IMR-90 (cell line): ENCODE measurements around the gene CYP19A1. TPM values are rescaled to one million over a fixed set of nuclear protein-coding genes. Genes with fewer than 3 reads are reported as not detected.

Experiments used
- ATAC-seq: fragments of 200-7000 bp; cut with Tn5 transposase; 2 replicates; pipeline ENCODE4 v1.9.1; 2020; ENCODE audit warnings: low read depth, mild to moderate bottlenecking, moderate library complexity
- BruUV-seq: library from RNA; stranded (reverse); fragments of 400-500 nt; replicated peaks from 2 replicates; lab custom pipeline; 2021; lab: Mats Ljungman, UMichigan
- CTCF ChIA-PET: fragments of 300-600 bp; formaldehyde crosslinking; extraction: SDS; loops from one replicate; lab custom pipeline; 2021; ENCODE audit warnings: antibody characterized with exemption; lab: Yijun Ruan, JAX
- POLR2A ChIA-PET: fragments of 300-600 bp; sonication (Branson Sonifier 250); formaldehyde crosslinking; loops from one replicate; lab custom pipeline; 2022; ENCODE audit warnings: antibody characterized with exemption; ENCODE audit not compliant: unreplicated experiment; lab: Charles Lee
- DNase-seq: peaks from one replicate; pipeline ENCODE4 v3.0.0; 2013
- H2AFZ ChIP-seq: replicated peaks from 2 replicates; pipeline ENCODE3; 2013; ENCODE audit warnings: low read length, mild to moderate bottlenecking; ENCODE audit not compliant: poor library complexity
- H2AK5ac ChIP-seq: 2 replicates; pipeline ENCODE4 v1.6.1; 2013; ENCODE audit warnings: low read depth, low read length, inconsistent platforms
- H2AK9ac ChIP-seq: replicated peaks from 2 replicates; pipeline ENCODE3; 2013; ENCODE audit warnings: mild to moderate bottlenecking, low read depth, low read length, moderate library complexity; ENCODE audit not compliant: poor library complexity
- H2BK120ac ChIP-seq: 2 replicates; pipeline ENCODE4 v1.6.1; 2013; ENCODE audit warnings: low read depth, low read length, inconsistent platforms
- H2BK15ac ChIP-seq: 3 replicates; pipeline ENCODE4 v1.6.1; 2013; ENCODE audit warnings: low read depth, low read length, inconsistent platforms
- H2BK20ac ChIP-seq: 2 replicates; pipeline ENCODE4 v1.6.1; 2013; ENCODE audit warnings: low read depth, mild to moderate bottlenecking, inconsistent platforms, low read length, moderate library complexity
- H2BK5ac ChIP-seq: 2 replicates; pipeline ENCODE4 v1.6.1; 2013; ENCODE audit warnings: mild to moderate bottlenecking, low read depth, low read length, inconsistent platforms; ENCODE audit not compliant: poor library complexity, severe bottlenecking
- H3K14ac ChIP-seq: replicated peaks from 2 replicates; pipeline ENCODE4 v1.6.1; 2013; ENCODE audit warnings: low read depth, low read length, inconsistent platforms
- H3K18ac ChIP-seq: 2 replicates; pipeline ENCODE4 v1.6.1; 2013; ENCODE audit warnings: low read depth, low read length, control low read depth
- H3K23ac ChIP-seq: 2 replicates; pipeline ENCODE4 v1.6.1; 2013; ENCODE audit warnings: low read depth, low read length, inconsistent platforms
- H3K27ac ChIP-seq: 2 replicates; pipeline ENCODE4 v1.5.1; 2013; ENCODE audit warnings: mild to moderate bottlenecking, control low read depth, low read length; ENCODE audit not compliant: insufficient read depth
- H3K27me3 ChIP-seq: 2 replicates; pipeline ENCODE4 v1.6.1; 2013; ENCODE audit warnings: low read length; ENCODE audit not compliant: control insufficient read depth, insufficient read depth
- H3K36me3 ChIP-seq: 2 replicates; pipeline ENCODE4 v1.6.1; 2013; ENCODE audit warnings: low read length, mixed read lengths; ENCODE audit not compliant: control insufficient read depth, insufficient read depth
- H3K4ac ChIP-seq: 2 replicates; pipeline ENCODE4 v1.6.1; 2013; ENCODE audit warnings: low read depth, low read length, inconsistent platforms
- H3K4me1 ChIP-seq: 2 replicates; pipeline ENCODE4 v1.6.1; 2013; ENCODE audit warnings: low read length, mixed read lengths; ENCODE audit not compliant: control insufficient read depth, insufficient read depth
- H3K4me2 ChIP-seq: 2 replicates; pipeline ENCODE4 v1.6.1; 2013; ENCODE audit warnings: low read depth, mild to moderate bottlenecking, control low read depth, low read length, moderate library complexity
- H3K4me3 ChIP-seq: 2 replicates; pipeline ENCODE4 v1.5.1; 2013; ENCODE audit warnings: low read depth, mild to moderate bottlenecking, control low read depth, low read length, moderate library complexity; ENCODE audit not compliant: insufficient read depth
- H3K56ac ChIP-seq: 2 replicates; pipeline ENCODE4 v1.6.1; 2013; ENCODE audit warnings: low read length, inconsistent platforms; ENCODE audit not compliant: insufficient read depth; ENCODE audit errors: extremely low read depth
- H3K79me1 ChIP-seq, 2 experiments: 2 replicates each; pipeline ENCODE4 v1.6.1; 2013; ENCODE audit warnings: low read length in 2 of 2, inconsistent platforms in 1 of 2, low read depth in 1 of 2
- H3K9ac ChIP-seq: 2 replicates; pipeline ENCODE4 v1.6.1; 2013; ENCODE audit warnings: low read depth, low read length, control low read depth
- H3K9me1 ChIP-seq: 2 replicates; pipeline ENCODE4 v1.6.1; 2013; ENCODE audit warnings: low read length, inconsistent platforms; ENCODE audit not compliant: insufficient read depth
- H3K9me3 ChIP-seq: 2 replicates; pipeline ENCODE4 v1.6.1; 2013; ENCODE audit warnings: low read length; ENCODE audit not compliant: control insufficient read depth, insufficient read depth
- H4K20me1 ChIP-seq: 2 replicates; pipeline ENCODE4 v1.6.1; 2013; ENCODE audit warnings: low read length, inconsistent platforms; ENCODE audit not compliant: insufficient read depth
- H4K5ac ChIP-seq: 2 replicates; pipeline ENCODE4 v1.6.1; 2013; ENCODE audit warnings: mild to moderate bottlenecking, low read depth, low read length, control low read depth
- H4K8ac ChIP-seq, 2 experiments: 2 replicates each; pipeline ENCODE4 v1.6.1; 2013; ENCODE audit warnings: low read depth in 2 of 2, low read length in 2 of 2, control low read depth in 1 of 2, inconsistent platforms in 1 of 2
- H4K91ac ChIP-seq: 2 replicates; pipeline ENCODE4 v1.6.1; 2013; ENCODE audit warnings: low read depth, low read length, inconsistent platforms; ENCODE audit not compliant: insufficient read depth
- CHD1 ChIP-seq: IDR thresholded peaks from 2 replicates; pipeline ENCODE4 v1.6.1; 2012; ENCODE audit warnings: low read depth, low read length, improper control_type of control experiment
- ELK1 ChIP-seq: fragments of 150-350 bp; IDR thresholded peaks from 2 replicates; pipeline ENCODE4 v1.6.1; 2016; ENCODE audit warnings: low read depth, mild to moderate bottlenecking, low read length, moderate library complexity, borderline replicate concordance
- FOS ChIP-seq: fragments of 150-350 bp; IDR thresholded peaks from 2 replicates; pipeline ENCODE4 v1.6.1; 2016; ENCODE audit warnings: low read depth, low read length
- MAFK ChIP-seq: IDR thresholded peaks from 2 replicates; pipeline ENCODE4 v1.6.1; 2012; ENCODE audit warnings: low read depth, low read length, improper control_type of control experiment
- MAZ ChIP-seq: IDR thresholded peaks from 2 replicates; pipeline ENCODE4 v1.6.1; 2012; ENCODE audit warnings: low read depth, mild to moderate bottlenecking, low read length, improper control_type of control experiment, moderate library complexity, borderline replicate concordance
- RAD21 ChIP-seq: IDR thresholded peaks from 2 replicates; pipeline ENCODE4 v1.6.1; 2012; ENCODE audit warnings: low read length, improper control_type of control experiment
- RCOR1 ChIP-seq: IDR thresholded peaks from 2 replicates; pipeline ENCODE4 v1.6.1; 2012; ENCODE audit warnings: mild to moderate bottlenecking, low read length, improper control_type of control experiment; ENCODE audit not compliant: insufficient replicate concordance
- RFX5 ChIP-seq: IDR thresholded peaks from 2 replicates; pipeline ENCODE4 v1.8.0; 2012; ENCODE audit warnings: low read depth, mild to moderate bottlenecking, low read length, moderate library complexity
- SMC3 ChIP-seq: fragments of 150-350 bp; IDR thresholded peaks from 2 replicates; pipeline ENCODE4 v1.6.1; 2016; ENCODE audit warnings: low read depth, mild to moderate bottlenecking, antibody characterized with exemption, low read length, moderate library complexity
- WGBS, 2 experiments: methylation state at CpG; one replicate each; pipeline versions ENCODE4 v1.1.5 to v1.1.7; 2013; ENCODE audit warnings: missing lambda C conversion rate in 2 of 2; ENCODE audit not compliant: insufficient read length in 1 of 2; ENCODE audit errors: extremely low coverage in 2 of 2; 5-methylcytosine and 5-hydroxymethylcytosine counted together
- dilution Hi-C: fragments of 300-500 bp; cut with HindIII; formaldehyde crosslinking; loops from one replicate; pipeline ENCODE4 v1.14.3; 2018; ENCODE audit warnings: low sequenced_read_pairs; ENCODE audit not compliant: unreplicated experiment
- in situ Hi-C: fragments of 300-500 bp; cut with MboI; formaldehyde crosslinking; loops from 3 replicates; pipeline ENCODE4 v1.14.3; 2019; ENCODE audit warnings: low sequenced_read_pairs, inconsistent platforms, mixed read lengths
- intact Hi-C: fragments of 100-400 bp; cut with micrococcal nuclease; formaldehyde crosslinking; loops from 2 replicates; pipeline ENCODE4 v1.10.0; 2022
- polyA plus RNA-seq, 3 experiments: library from polyadenylated mRNA; depleted of rRNA; stranded (reverse); fragments of >200 nt; gene quantifications; 2 replicates each; pipeline ENCODE4 v1.2.3, GENCODE V29; 2012; ENCODE audit warnings: low replicate concordance in 1 of 3
- total RNA-seq: library from RNA; depleted of rRNA; stranded (reverse); fragments of >200 nt; gene quantifications from 2 replicates; pipeline ENCODE4 v1.2.3, GENCODE V29; 2012
- TF ChIP-seq, protein P1 (sequence below): conservative IDR thresholded peaks from 2 replicates; pipeline ENCODE4 v1.5.1; 2012; ENCODE audit warnings: mild to moderate bottlenecking, low read depth, low read length, improper control_type of control experiment

CYP19A1 gene
- total and polyA plus RNA-seq, 2 of the 4 experiments (the other 2 are of a cell fraction), result not detected

- TF ChIP-seq, protein P1, sequence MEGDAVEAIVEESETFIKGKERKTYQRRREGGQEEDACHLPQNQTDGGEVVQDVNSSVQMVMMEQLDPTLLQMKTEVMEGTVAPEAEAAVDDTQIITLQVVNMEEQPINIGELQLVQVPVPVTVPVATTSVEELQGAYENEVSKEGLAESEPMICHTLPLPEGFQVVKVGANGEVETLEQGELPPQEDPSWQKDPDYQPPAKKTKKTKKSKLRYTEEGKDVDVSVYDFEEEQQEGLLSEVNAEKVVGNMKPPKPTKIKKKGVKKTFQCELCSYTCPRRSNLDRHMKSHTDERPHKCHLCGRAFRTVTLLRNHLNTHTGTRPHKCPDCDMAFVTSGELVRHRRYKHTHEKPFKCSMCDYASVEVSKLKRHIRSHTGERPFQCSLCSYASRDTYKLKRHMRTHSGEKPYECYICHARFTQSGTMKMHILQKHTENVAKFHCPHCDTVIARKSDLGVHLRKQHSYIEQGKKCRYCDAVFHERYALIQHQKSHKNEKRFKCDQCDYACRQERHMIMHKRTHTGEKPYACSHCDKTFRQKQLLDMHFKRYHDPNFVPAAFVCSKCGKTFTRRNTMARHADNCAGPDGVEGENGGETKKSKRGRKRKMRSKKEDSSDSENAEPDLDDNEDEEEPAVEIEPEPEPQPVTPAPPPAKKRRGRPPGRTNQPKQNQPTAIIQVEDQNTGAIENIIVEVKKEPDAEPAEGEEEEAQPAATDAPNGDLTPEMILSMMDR, result no peak
Measured at GRCh38 chr15:51234176-51234927, 104.0 kb downstream of the CYP19A1 start (continued).

DNA sequence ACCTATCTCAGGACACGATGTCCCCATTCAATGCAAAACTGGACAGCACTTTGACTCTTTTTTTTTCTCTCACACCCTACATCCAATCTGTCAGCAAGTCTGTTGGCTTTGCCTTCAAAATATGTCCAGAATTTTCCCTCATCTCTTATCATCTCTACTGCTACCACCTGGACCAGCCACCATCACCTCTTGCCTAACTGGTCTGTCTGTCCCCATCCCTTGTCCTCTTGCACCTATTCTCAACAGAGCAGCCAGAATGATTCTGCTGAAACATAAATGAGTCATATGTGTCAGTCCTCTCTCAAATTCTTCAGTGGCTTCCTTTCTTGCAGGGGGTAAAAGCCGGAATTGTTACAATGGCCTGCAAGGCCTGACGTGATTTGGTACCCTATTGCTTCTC is 105.8 kb downstream of the CYP19A1 start:
- H3K27ac ChIP-seq, result no peak overlapping the region
- H2BK20ac ChIP-seq, result no peak overlapping the region
- H2BK120ac ChIP-seq, result no peak overlapping the region
- intact Hi-C loops (loop anchor here (10.0 kb wide), 1 partner anchor 262 kb away; no protein-coding TSS in a partner anchor), dilution Hi-C loops (no loop called here), in situ Hi-C loops (no loop called here)
- H3K14ac ChIP-seq, result no peak overlapping the region
- no peak overlapping the region for H4K8ac ChIP-seq
- no peak overlapping the region for H3K56ac ChIP-seq
- peaks cover 22% of the 10 kb centered on the region for H3K27me3 ChIP-seq
- no peak overlapping the region for H2AK5ac ChIP-seq
- H3K4me2 ChIP-seq, result no peak overlapping the region
- no TSS peak for BruUV-seq
- H2AK9ac ChIP-seq, result no peak overlapping the region
- H4K5ac ChIP-seq, result no peak overlapping the region
- DNase-seq, result no peak
- POLR2A ChIA-PET, result no interaction called here
- H3K4me1 ChIP-seq, result peaks cover 3% of the 10 kb centered on the region
- H3K23ac ChIP-seq, result no peak overlapping the region
- H4K20me1 ChIP-seq, result no peaks in the 10 kb centered on the region
- no peak for ATAC-seq
- 90% methylated on average over 3 of the region's 3 CpGs; no CpG with 5 or more reads in 1 of the 2 experiments for WGBS, 2 experiments
- peaks cover 4% of the 10 kb centered on the region for H3K9me1 ChIP-seq
- H3K9me3 ChIP-seq, result no peaks in the 10 kb centered on the region
- no peak overlapping the region for H2BK15ac ChIP-seq
- no peak overlapping the region for H3K4ac ChIP-seq
- no peak overlapping the region for H3K18ac ChIP-seq
- H3K36me3 ChIP-seq, result no peaks in the 10 kb centered on the region
- no peak overlapping the region for H4K91ac ChIP-seq
- H3K4me3 ChIP-seq, result no peak overlapping the region
- H2BK5ac ChIP-seq, result no peak overlapping the region
- H3K79me1 ChIP-seq, result no peaks in the 10 kb centered on the region
- CTCF ChIA-PET, result no interaction called here
- H3K9ac ChIP-seq, result no peak overlapping the region
- no peak overlapping the region for H2AFZ ChIP-seq
- TF ChIP-seq MAFK (no peak), RCOR1 (no peak), RAD21 (no peak), CHD1 (no peak), MAZ (no peak), RFX5 (no peak), FOS (no peak), SMC3 (no peak), ELK1 (no peak)
- TF ChIP-seq, protein P1, result no peak
